WERI-Rb-1 (cell line): ENCODE data around the gene EIF4E2.
"Not testable (repeated sequence)": the region's sequence is repeated elsewhere in the genome, so short reads cannot be mapped to it uniquely, and the experiment has no call there.

Experiments used
- DNase-seq: peaks from one replicate; pipeline ENCODE4 v3.0.0-alpha.2; 2020
- H3K27ac ChIP-seq: fragments of 250-450 bp; sonication (Bioruptor Pico); 2 replicates; pipeline ENCODE4 v1.5.1; 2020; ENCODE audit warnings: mild to moderate bottlenecking, moderate library complexity
- H3K27me3 ChIP-seq: fragments of 250-450 bp; sonication (Bioruptor Pico); 2 replicates; pipeline ENCODE4 v1.5.1; 2021; ENCODE audit warnings: mild to moderate bottlenecking, low read depth, moderate library complexity; ENCODE audit not compliant: insufficient read depth, severe bottlenecking
- H3K36me3 ChIP-seq: fragments of 250-450 bp; sonication (Bioruptor Pico); 2 replicates; pipeline ENCODE4 v1.5.1; 2020; ENCODE audit warnings: mild to moderate bottlenecking, moderate library complexity
- H3K4me3 ChIP-seq: 2 replicates; pipeline ENCODE4 v1.5.1; 2011; ENCODE audit warnings: low read depth, mild to moderate bottlenecking, control low read depth, low read length
- H3K9me3 ChIP-seq: fragments of 250-450 bp; sonication (Bioruptor Pico); 2 replicates; pipeline ENCODE4 v1.5.1; 2021; ENCODE audit warnings: mild to moderate bottlenecking, moderate library complexity; ENCODE audit not compliant: severe bottlenecking
- CTCF ChIP-seq: IDR thresholded peaks from 2 replicates; pipeline ENCODE4 v1.5.1; 2011; ENCODE audit warnings: low read depth, mild to moderate bottlenecking, control low read depth, inconsistent platforms, low read length

Gene EIF4E2

GRCh38 chr2:232562515-232563151 lies 12.1 kb downstream of the EIF4E2 start:
- no peak overlapping the region for H3K4me3 ChIP-seq
- no peak overlapping the region for H3K27ac ChIP-seq
- peaks cover 70% of the 10 kb centered on the region for H3K36me3 ChIP-seq
- no peak for DNase-seq
- H3K27me3 ChIP-seq, result no peaks in the 10 kb centered on the region
- TF ChIP-seq CTCF, result no peak
- H3K9me3 ChIP-seq, result no peaks in the 10 kb centered on the region

GRCh38 chr2:232563580-232563979 lies 13.1 kb downstream of the EIF4E2 start:
- Histone ChIP-seq H3K4me3 (no peak overlapping the region), H3K36me3 (peaks cover 70% of the 10 kb centered on the region), H3K27me3 (no peaks in the 10 kb centered on the region), H3K9me3 (no peaks in the 10 kb centered on the region), H3K27ac (no peak overlapping the region)
- DNase-seq, result no peak
- TF ChIP-seq CTCF, result no peak

- TF ChIP-seq CTCF, result no peak
- H3K27me3 ChIP-seq, result no peaks in the 10 kb centered on the region
- no peak for DNase-seq
- no peak overlapping the region for H3K27ac ChIP-seq
- no peaks in the 10 kb centered on the region for H3K9me3 ChIP-seq
- H3K36me3 ChIP-seq, result peaks cover 92% of the 10 kb centered on the region
- H3K4me3 ChIP-seq, result no peak overlapping the region
Observed at GRCh38 chr2:232567721-232568120, 17.2 kb downstream of the EIF4E2 start.

- Histone ChIP-seq H3K27ac (no peak overlapping the region), H3K9me3 (no peaks in the 10 kb centered on the region), H3K27me3 (no peaks in the 10 kb centered on the region), H3K36me3 (peaks cover 97% of the 10 kb centered on the region), H3K4me3 (no peak overlapping the region)
- no peak for TF ChIP-seq CTCF
- no peak for DNase-seq
Observed at GRCh38 chr2:232568161-232568560, 17.7 kb downstream of the EIF4E2 start.

GRCh38 chr2:232569541-232569940 lies 19.1 kb downstream of the EIF4E2 start:
- H3K9me3 ChIP-seq, result no peaks in the 10 kb centered on the region
- no peak for DNase-seq
- H3K36me3 ChIP-seq, result peaks cover 85% of the 10 kb centered on the region
- H3K4me3 ChIP-seq, result no peak overlapping the region
- H3K27me3 ChIP-seq, result no peaks in the 10 kb centered on the region
- H3K27ac ChIP-seq, result no peak overlapping the region
- no peak for TF ChIP-seq CTCF

- H3K27me3 ChIP-seq, H3K4me3 ChIP-seq, DNase-seq, H3K27ac ChIP-seq, H3K9me3 ChIP-seq: not testable (repeated sequence)
- H3K36me3 ChIP-seq, result peaks cover 83% of the 10 kb centered on the region
Observed at GRCh38 chr2:232570481-232570880, 20.0 kb downstream of the EIF4E2 start.
